NCI-H460 (cell line): ENCODE data around the gene RDH16. TPM values are rescaled to one million over a fixed set of nuclear protein-coding genes. Genes with fewer than 3 reads are reported as not detected.
"Not testable (repeated sequence)": the region's sequence is repeated elsewhere in the genome, so short reads cannot be mapped to it uniquely, and the experiment has no call there.

Source experiments
- DNase-seq: peaks from one replicate; pipeline ENCODE4 v3.0.0-alpha.2; 2016; ENCODE audit warnings: low read depth; ENCODE audit errors: extremely low read depth
- total RNA-seq: library from RNA; depleted of rRNA; stranded (reverse); fragments of >200 nt; shearing (Covaris generic); gene quantifications from 2 replicates; pipeline ENCODE4 v1.2.3, GENCODE V29; 2014; rRNA removed

The RDH16 gene
- total RNA-seq, 1 experiment from 2014 or later = 0.05 TPM

DNA sequence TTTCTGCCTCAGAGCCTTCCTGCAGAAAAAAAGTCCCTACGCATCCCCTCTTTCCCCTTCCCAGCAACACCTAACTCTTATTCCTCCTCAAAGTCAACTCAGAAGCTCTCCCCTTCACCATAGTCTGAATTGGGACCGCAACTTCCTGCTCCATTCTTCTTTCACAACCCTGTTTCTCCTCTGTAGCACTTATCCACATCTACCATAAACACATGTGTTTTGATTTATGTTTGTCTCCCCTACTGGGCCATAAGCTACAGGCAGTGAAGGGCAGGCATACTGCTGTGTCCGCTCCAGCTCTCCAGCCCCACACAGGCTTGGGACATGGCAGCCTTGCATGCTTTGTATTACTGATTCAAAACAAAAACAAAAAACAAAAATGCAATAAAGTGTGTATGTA lies 29.1 kb downstream of the RDH16 start:
- DNase-seq = no peak

GRCh38 chr12:56927281-56927680 lies 30.1 kb downstream of the RDH16 start:
- no peak for DNase-seq

- no peak for DNase-seq
Measured at GRCh38 chr12:56922031-56922430, 35.4 kb downstream of the RDH16 start.

DNA sequence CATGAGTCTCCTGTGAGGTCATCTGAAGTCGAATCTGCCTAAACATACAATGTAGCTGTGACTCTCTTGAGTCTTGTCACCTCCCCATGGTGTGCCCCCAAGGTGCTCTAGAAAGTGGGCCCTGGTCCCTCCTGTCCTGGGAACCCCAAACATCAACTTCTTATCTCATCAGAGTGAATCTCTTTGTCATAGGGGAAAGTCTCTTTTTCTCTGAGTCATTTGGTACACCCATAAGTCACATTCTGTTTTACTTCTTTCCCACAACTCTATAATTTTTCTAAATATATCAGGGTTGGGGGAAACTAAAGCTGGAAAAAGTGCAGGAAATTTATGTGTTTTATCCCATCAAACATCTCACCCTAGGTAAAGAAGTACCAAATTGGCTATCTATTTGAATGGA lies 36.1 kb downstream of the RDH16 start:
- no peak for DNase-seq

GRCh38 chr12:56918139-56918538 lies 39.3 kb downstream of the RDH16 start:
- DNase-seq = not testable (repeated sequence)

DNA sequence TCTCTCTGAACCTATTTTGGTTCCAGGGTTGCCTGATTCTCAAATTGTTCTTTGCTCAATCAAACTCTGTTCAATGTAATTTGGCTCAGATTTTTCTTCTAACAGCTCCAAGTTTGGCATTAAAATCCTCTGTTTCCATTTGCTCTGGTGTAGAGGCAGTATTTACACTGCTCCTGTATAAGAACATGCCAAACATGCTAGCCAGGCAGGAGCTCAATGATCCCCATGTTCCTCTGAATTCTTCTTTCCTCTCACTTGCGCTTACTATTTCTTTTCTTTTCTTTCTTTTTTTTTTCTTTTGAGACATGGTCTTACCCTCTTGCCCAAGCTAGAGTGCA lies 40.4 kb downstream of the RDH16 start:
- DNase-seq = no peak

DNA sequence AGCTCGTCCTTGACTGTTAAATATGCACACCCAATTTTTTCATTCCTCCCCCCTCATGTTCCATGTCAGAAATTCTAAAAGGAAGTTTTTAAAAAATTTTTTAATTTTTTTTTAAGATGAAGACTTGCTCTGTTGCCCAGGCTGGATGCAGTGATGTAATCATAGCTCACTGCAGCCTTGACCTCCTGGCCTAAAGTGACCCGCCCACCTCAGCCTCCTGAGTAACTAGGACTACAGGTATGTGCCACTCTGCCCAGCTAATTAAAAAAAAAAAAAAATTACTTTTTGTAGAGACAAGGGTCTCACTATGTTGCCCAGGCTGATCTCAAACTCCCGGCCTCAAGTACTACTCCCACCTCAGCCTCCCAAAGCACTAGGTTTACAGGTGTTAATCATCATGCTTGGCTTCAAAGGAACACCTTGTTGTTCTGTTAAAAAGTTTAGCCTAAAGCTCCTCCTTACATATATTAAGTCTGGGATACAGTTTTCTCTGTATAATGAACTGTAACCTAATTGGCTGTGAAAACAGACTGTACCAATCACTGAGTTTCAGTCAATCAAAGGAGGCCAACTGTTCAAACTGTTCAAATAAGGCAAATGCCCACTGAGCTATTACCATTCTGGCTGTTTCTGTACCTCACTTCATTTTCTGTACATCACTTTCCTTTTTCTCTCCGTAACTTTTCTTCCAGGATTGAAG lies 41.0 kb downstream of the RDH16 start:
- DNase-seq = no peak

GRCh38 chr12:56914724-56915123 lies 42.7 kb downstream of the RDH16 start:
- no peak for DNase-seq

- DNase-seq = no peak
Measured at GRCh38 chr12:56914256-56914655, 43.2 kb downstream of the RDH16 start.

- DNase-seq = not testable (repeated sequence)
Measured at GRCh38 chr12:56909403-56909802, 48.0 kb downstream of the RDH16 start.

DNA sequence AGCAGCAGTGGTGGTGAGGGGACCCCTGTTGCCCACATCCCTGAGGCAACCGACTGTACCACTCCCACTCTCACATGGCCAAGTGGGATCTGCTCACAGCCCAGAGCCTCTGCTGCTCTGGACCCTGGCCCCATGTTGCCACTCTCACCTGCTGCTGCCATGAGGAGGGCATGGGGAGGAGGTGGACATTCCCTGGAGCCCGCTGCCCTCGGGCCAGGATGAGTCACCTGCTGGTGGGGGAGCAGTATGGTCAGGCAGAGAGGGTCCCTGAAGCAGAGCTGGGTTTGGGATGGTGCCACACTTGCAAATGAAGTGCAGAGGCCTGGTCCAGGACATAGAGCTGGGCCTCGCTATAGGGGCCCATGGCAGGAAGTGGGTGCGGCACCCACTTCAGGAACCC lies 49.3 kb downstream of the RDH16 start:
- DNase-seq = no peak

GRCh38 chr12:56905852-56906251 lies 51.6 kb downstream of the RDH16 start:
- no peak for DNase-seq

- DNase-seq = no peak
Measured at GRCh38 chr12:56903374-56903773, 54.0 kb downstream of the RDH16 start.

Other genes with a start within 250 kb of the RDH16 start
- gene NACA, start 232.3 kb downstream of the RDH16 start, total RNA-seq = 1,485 and 1,699 TPM in 2 replicates
- 34.1 TPM in 2 replicates for gene PRIM1, start 205.3 kb downstream of the RDH16 start, total RNA-seq
- gene HSD17B6, start 194.3 kb downstream of the RDH16 start, total RNA-seq = 0.40 and 0.43 TPM in 2 replicates
- gene SDR9C7, start 23.2 kb downstream of the RDH16 start, total RNA-seq = not detected in 2 replicates
- gene ZBTB39, start 48.9 kb upstream of the RDH16 start, total RNA-seq = 8.8 and 10.3 TPM in 2 replicates
- not detected in 2 replicates for gene TAC3, start 58.9 kb upstream of the RDH16 start, total RNA-seq
- gene MYO1A, start 92.5 kb upstream of the RDH16 start, total RNA-seq = not detected in 2 replicates
- 22.8 and 23.6 TPM in 2 replicates for gene NEMP1, start 121.2 kb upstream of the RDH16 start, total RNA-seq
- gene NAB2, start 131.5 kb upstream of the RDH16 start, total RNA-seq = 16.3 and 19.6 TPM in 2 replicates
- gene STAT6, start 153.8 kb upstream of the RDH16 start, total RNA-seq = 51.3 and 68.8 TPM in 2 replicates
- 3.1 and 5.5 TPM in 2 replicates for gene LRP1, start 170.9 kb upstream of the RDH16 start, total RNA-seq
- gene LRP1-AS, start 190.0 kb upstream of the RDH16 start, total RNA-seq = not detected in 2 replicates